Colonic mucosa (tissue), 4 donors: ENCODE data around the gene MAPKAPK2. TPM values are rescaled to one million over a fixed set of nuclear protein-coding genes. Genes with fewer than 3 reads are reported as not detected.

ENCODE experiments used
- DNase-seq: peaks from one replicate; pipeline ENCODE4 v3.0.0-alpha.2; 2020
- H3K27ac ChIP-seq: fragments of 200-600 bp; one replicate; pipeline ENCODE4 v1.8.0; 2021
- H3K27me3 ChIP-seq: fragments of 200-600 bp; one replicate; pipeline ENCODE4 v1.8.0; 2021
- H3K36me3 ChIP-seq: fragments of 200-600 bp; one replicate; pipeline ENCODE4 v1.8.0; 2021
- H3K4me1 ChIP-seq: fragments of 200-600 bp; one replicate; pipeline ENCODE4 v1.8.0; 2021; ENCODE audit warnings: mild to moderate bottlenecking
- H3K4me3 ChIP-seq: fragments of 200-600 bp; one replicate; pipeline ENCODE4 v1.8.0; 2021
- H3K9ac ChIP-seq, 2 donors: one replicate each; pipeline ENCODE4 v1.7.0; 2013; ENCODE audit warnings: control low read depth in 2 of 2, low read depth in 2 of 2, low read length in 2 of 2
- H3K9me3 ChIP-seq: fragments of 200-600 bp; one replicate; pipeline ENCODE4 v1.8.0; 2021
- CTCF ChIP-seq: fragments of 200-600 bp; IDR thresholded peaks from one replicate; pipeline ENCODE4 v1.8.0; 2022; ENCODE audit warnings: antibody characterized with exemption, mild to moderate bottlenecking
- intact Hi-C: fragments of 100-400 bp; cut with DNase I; formaldehyde crosslinking; loops from one replicate; pipeline ENCODE4 v1.14.1; 2022
- total RNA-seq, 2 donors: library from RNA; stranded (reverse); fragmentation: NEBNext Ultra II Directional in 1 of 2; extraction: Animal tissue kit (Norgen Biotek cat#: 25700) in 1 of 2; gene quantifications; one replicate each; pipeline ENCODE4 v1.2.1, GENCODE V29; 2021
- donor health status: healthy.
- donor health status: DM: no; HTN: no; CAD: no.
- donor health status: DM: no; HTN: no; CAD: no.

Gene MAPKAPK2
- total RNA-seq, 2 donors from 2014 or later: 61.4 to 71.1 TPM

- no peaks in the 10 kb centered on the region for H3K27me3 ChIP-seq
- no peak overlapping the region for H3K9ac ChIP-seq
- DNase-seq: no peak
- no peak for TF ChIP-seq CTCF
- no peaks in the 10 kb centered on the region for H3K9me3 ChIP-seq
- peaks cover 24% of the 10 kb centered on the region for H3K4me1 ChIP-seq
- intact Hi-C loops: no loop called here
- no peaks in the 10 kb centered on the region for H3K36me3 ChIP-seq
- no peak overlapping the region for H3K4me3 ChIP-seq
- H3K27ac ChIP-seq: peak overlapping the region; percentile 1
Observed at GRCh38 chr1:206716870-206717673, 32.4 kb downstream of the MAPKAPK2 start.

DNA sequence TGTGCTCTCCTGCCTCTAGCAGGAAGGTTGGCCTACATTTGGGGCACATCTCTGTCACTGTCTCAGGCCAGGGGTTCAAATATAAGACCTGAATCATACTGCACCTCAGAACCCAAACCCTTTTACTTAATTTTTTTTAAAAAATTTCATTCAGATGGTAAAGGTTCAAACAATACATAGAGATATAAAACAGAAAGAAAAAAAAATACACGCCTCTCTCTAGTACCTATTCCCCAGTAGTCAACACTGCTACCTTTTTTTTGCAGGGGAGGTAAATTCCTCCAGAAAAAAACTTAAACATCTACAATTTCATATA is 32.9 kb downstream of the MAPKAPK2 start:
- H3K36me3 ChIP-seq: no peaks in the 10 kb centered on the region
- H3K9ac ChIP-seq: no peak overlapping the region
- no peaks in the 10 kb centered on the region for H3K9me3 ChIP-seq
- intact Hi-C loops: no loop called here
- no peak overlapping the region for H3K4me3 ChIP-seq
- no peak for TF ChIP-seq CTCF
- no peaks in the 10 kb centered on the region for H3K27me3 ChIP-seq
- peaks cover 24% of the 10 kb centered on the region for H3K4me1 ChIP-seq
- H3K27ac ChIP-seq: no peak overlapping the region
- no peak for DNase-seq

GRCh38 chr1:206719169-206719839 is 34.6 kb downstream of the MAPKAPK2 start:
- intact Hi-C loops: no loop called here
- Histone ChIP-seq H3K4me3 (no peak overlapping the region), H3K9me3 (no peaks in the 10 kb centered on the region), H3K27ac (no peak overlapping the region), H3K36me3 (no peaks in the 10 kb centered on the region), H3K27me3 (no peaks in the 10 kb centered on the region), H3K9ac (no peak overlapping the region), H3K4me1 (peaks cover 17% of the 10 kb centered on the region)
- no peak for DNase-seq
- no peak for TF ChIP-seq CTCF

DNA sequence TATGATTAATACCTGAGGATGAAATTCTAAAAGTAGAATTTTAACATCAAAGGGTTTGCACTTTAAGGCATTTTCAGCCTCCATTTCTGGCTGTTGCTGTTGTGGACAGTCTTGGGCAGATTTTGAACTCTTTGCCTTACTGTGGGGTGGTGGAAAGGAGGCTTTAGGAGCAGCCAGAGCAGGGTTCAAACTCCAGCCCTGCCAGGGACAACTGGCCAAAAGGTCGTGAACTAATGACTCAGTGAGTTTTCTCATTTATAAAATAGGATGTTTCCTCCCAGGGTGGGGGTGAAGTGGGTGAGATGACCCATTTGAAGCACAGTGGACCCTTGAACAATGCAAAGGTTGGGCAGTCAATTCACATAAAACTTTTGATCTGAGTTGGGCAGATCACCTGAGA is 36.7 kb downstream of the MAPKAPK2 start:
- no peak for TF ChIP-seq CTCF
- Histone ChIP-seq H3K9ac (no peak overlapping the region), H3K36me3 (no peaks in the 10 kb centered on the region), H3K4me1 (peaks cover 7% of the 10 kb centered on the region), H3K27me3 (no peaks in the 10 kb centered on the region), H3K4me3 (no peak overlapping the region), H3K27ac (no peak overlapping the region), H3K9me3 (no peaks in the 10 kb centered on the region)
- intact Hi-C loops: loop anchor here (5.0 kb wide), 1 partner anchor 34 kb away; no protein-coding TSS in a partner anchor
- no peak for DNase-seq

DNA sequence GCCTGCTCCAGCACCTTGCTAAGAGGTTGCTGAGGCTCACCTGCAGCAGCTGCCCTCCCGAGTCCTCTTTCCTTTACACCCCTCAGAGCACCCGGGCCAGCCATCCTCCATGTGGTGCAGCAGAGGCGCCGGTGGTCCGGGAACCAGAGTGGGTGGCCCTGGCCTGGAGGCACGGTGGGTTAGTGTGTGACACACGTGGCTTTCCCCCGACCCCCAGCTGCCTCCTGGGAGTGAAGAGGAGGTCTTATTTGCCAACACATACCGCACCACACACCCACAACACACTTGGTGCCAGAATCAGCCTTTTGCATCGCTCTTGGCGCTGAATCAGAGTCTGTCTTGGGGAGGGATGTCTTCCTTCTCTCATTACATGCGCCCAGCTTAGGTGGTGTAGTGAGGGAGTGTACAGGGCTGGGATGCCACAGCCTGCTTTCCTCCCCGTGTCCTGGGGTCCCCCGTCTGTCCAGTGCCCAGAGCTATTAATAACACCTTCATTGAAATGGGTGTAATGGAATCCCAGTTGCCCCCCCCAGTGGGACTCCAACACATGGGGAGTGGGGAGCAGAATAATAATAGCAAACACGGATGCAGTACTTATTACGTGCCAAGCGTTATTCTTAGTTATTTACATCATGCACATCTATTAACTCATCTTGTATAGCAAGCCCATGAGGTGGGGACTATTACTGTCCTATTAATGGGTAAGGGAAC is 38.2 kb downstream of the MAPKAPK2 start:
- Histone ChIP-seq H3K27ac (no peak overlapping the region), H3K9me3 (no peaks in the 10 kb centered on the region), H3K9ac (no peak overlapping the region), H3K4me3 (no peak overlapping the region), H3K36me3 (no peaks in the 10 kb centered on the region), H3K27me3 (no peaks in the 10 kb centered on the region), H3K4me1 (no peaks in the 10 kb centered on the region)
- TF ChIP-seq CTCF: no peak
- no peak for DNase-seq
- intact Hi-C loops: loop anchor here (5.0 kb wide), 1 partner anchor 36 kb away; no protein-coding TSS in a partner anchor
